Neural cell (in vitro differentiated cells): ENCODE measurements around the gene LPCAT1. TPM values are rescaled to one million over a fixed set of nuclear protein-coding genes. Genes with fewer than 3 reads are reported as not detected.

ENCODE experiments used
- H2AFZ ChIP-seq: fragments of 200-600, 300-800 bp; sonication (generic), shearing (Covaris generic); 2 replicates; pipeline ENCODE4 v1.6.0; 2014; ENCODE audit warnings: low read depth, mild to moderate bottlenecking, antibody characterized with exemption, low read length, moderate library complexity
- H3F3A ChIP-seq: fragments of 200-600 bp; shearing (Covaris generic); 2 replicates; pipeline ENCODE4 v1.6.1; 2016; ENCODE audit warnings: mild to moderate bottlenecking, moderate library complexity, mixed read lengths, antibody characterized with exemption, low read length; ENCODE audit not compliant: insufficient read depth, poor library complexity, severe bottlenecking
- H3K27ac ChIP-seq: fragments of 200-600, 300-800 bp; sonication (generic), shearing (Covaris generic); 2 replicates; pipeline ENCODE4 v1.5.1; 2014; ENCODE audit warnings: mild to moderate bottlenecking, low read length, moderate library complexity
- H3K27me3 ChIP-seq: fragments of 300-800, 200-600 bp; sonication (generic), shearing (Covaris generic); 2 replicates; pipeline ENCODE4 v1.6.0; 2014; ENCODE audit warnings: mild to moderate bottlenecking, low read depth, low read length, moderate library complexity; ENCODE audit not compliant: insufficient read depth
- H3K36me3 ChIP-seq: fragments of 300-800, 200-600 bp; sonication (generic), shearing (Covaris generic); 2 replicates; pipeline ENCODE4 v1.5.1; 2014; ENCODE audit warnings: mild to moderate bottlenecking, antibody characterized with exemption, low read length, moderate library complexity; ENCODE audit not compliant: insufficient read depth
- H3K4me2 ChIP-seq: fragments of 300-800, 200-600 bp; sonication (generic), shearing (Covaris generic); 2 replicates; pipeline ENCODE4 v1.6.0; 2014; ENCODE audit warnings: mild to moderate bottlenecking, low read length
- H3K4me3 ChIP-seq: fragments of 300-800, 200-600 bp; sonication (generic), shearing (Covaris generic); 2 replicates; pipeline ENCODE4 v1.5.1; 2014; ENCODE audit warnings: mild to moderate bottlenecking, low read length, moderate library complexity
- H3K79me2 ChIP-seq: fragments of 200-600 bp; shearing (Covaris generic); replicated peaks from 2 replicates; pipeline ENCODE4 v1.6.0; 2014; ENCODE audit warnings: mild to moderate bottlenecking, low read length, moderate library complexity; ENCODE audit not compliant: insufficient read depth
- H3K9ac ChIP-seq: fragments of 300-800, 200-600 bp; sonication (generic), shearing (Covaris generic); 2 replicates; pipeline ENCODE4 v1.6.1; 2016; ENCODE audit warnings: mild to moderate bottlenecking, low read length, mixed read lengths
- H3K9me2 ChIP-seq: fragments of 200-600 bp; shearing (Covaris generic); 2 replicates; pipeline ENCODE4 v1.6.1; 2016; ENCODE audit warnings: mild to moderate bottlenecking, low read length, mixed read lengths; ENCODE audit not compliant: insufficient read depth
- H3K9me3 ChIP-seq: fragments of 200-600, 300-800 bp; sonication (generic), shearing (Covaris generic); 2 replicates; pipeline ENCODE4 v1.6.1; 2016; ENCODE audit warnings: mild to moderate bottlenecking, mixed run types, low read length, moderate library complexity, mixed read lengths
- H4K20me1 ChIP-seq: fragments of 200-600 bp; shearing (Covaris generic); 2 replicates; pipeline ENCODE4 v1.6.1; 2016; ENCODE audit warnings: mild to moderate bottlenecking, mixed run types; ENCODE audit not compliant: insufficient read depth
- EP300 ChIP-seq: fragments of 450-650 bp; conservative IDR thresholded peaks from 2 replicates; pipeline ENCODE4 v1.6.1; 2014; ENCODE audit warnings: antibody characterized with exemption, mild to moderate bottlenecking, moderate library complexity; ENCODE audit not compliant: poor library complexity, severe bottlenecking
- EZH2 ChIP-seq: fragments of 200-600, 300-800 bp; shearing (Covaris generic), sonication (generic); IDR thresholded peaks from 2 replicates; pipeline ENCODE4 v1.6.1; 2014; ENCODE audit warnings: antibody characterized with exemption, low read length, borderline replicate concordance, mild to moderate bottlenecking; ENCODE audit not compliant: insufficient read depth, poor library complexity, severe bottlenecking
- MXI1 ChIP-seq: fragments of 450-650 bp; conservative IDR thresholded peaks from 2 replicates; pipeline ENCODE4 v1.6.1; 2014; ENCODE audit warnings: antibody characterized with exemption, mild to moderate bottlenecking; ENCODE audit not compliant: poor library complexity, severe bottlenecking
- POLR2AphosphoS5 ChIP-seq: IDR thresholded peaks from 2 replicates; pipeline ENCODE4 v1.6.1; 2012
- RAD21 ChIP-seq: fragments of 450-650 bp; conservative IDR thresholded peaks from 2 replicates; pipeline ENCODE4 v1.6.1; 2014; ENCODE audit warnings: antibody characterized with exemption, mild to moderate bottlenecking, moderate library complexity
- SMC3 ChIP-seq: fragments of 450-650 bp; conservative IDR thresholded peaks from 2 replicates; pipeline ENCODE4 v1.6.1; 2014; ENCODE audit warnings: antibody characterized with exemption, mild to moderate bottlenecking, moderate library complexity; ENCODE audit not compliant: poor library complexity
- TAF1 ChIP-seq: IDR thresholded peaks from 2 replicates; pipeline ENCODE4 v1.6.1; 2012; ENCODE audit warnings: low read depth
- polyA plus RNA-seq: library from polyadenylated mRNA; depleted of rRNA; stranded (reverse); fragments of >200 nt; gene quantifications from 2 replicates; pipeline ENCODE4 v1.2.3, GENCODE V29; 2014
- TF ChIP-seq, protein P1 (sequence below): fragments of 450-650 bp; IDR thresholded peaks from 2 replicates; pipeline ENCODE4 v1.5.1; 2014; ENCODE audit warnings: antibody characterized with exemption, mild to moderate bottlenecking, moderate library complexity; ENCODE audit not compliant: poor library complexity, severe bottlenecking
- TF ChIP-seq, protein P2 (sequence below): IDR thresholded peaks from 2 replicates; pipeline ENCODE4 v1.6.1; 2012; ENCODE audit warnings: borderline replicate concordance

Gene LPCAT1
- polyA plus RNA-seq, 1 donor from 2014 or later = 61.8 TPM

DNA sequence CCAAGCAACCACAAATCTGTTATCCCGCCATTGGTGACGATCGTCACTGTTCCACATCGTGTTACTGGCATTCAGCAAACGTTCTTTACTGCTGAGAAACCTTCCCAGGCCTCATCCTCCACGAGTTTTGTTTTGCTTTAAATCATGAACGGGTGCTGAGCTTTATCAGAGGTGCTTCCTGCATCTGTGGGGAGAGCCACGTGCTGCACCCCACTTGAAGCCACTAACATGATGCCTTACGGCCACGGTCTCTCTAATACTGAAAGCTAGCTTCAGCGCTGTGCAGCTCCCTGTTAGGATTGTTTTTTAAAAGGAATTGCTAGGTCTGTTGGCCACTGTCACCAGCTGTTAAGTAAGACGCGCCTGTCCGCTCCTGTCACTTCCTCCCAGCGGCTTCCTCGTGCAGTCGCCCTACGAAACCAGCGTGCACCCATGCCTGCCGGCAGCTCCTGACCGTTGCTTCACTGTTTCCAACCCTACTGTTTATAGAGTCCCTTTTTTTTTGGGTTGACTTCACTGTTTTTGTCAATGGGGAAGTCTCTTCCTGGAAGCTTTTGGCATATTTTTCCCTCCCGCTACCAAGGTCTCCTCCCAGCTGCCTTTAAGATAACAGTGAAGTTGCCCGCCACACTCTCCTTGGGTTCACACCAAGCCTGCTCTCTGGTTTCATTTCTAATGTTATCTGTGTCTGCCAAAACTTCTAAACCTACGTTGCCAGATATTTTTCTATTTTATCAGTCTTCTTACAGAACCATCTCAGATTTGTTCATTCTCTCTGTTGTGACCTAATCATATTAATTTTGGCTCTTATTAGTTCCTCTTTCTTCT, 20.3 kb downstream of the LPCAT1 start:
- H3K9me2 ChIP-seq = no peaks in the 10 kb centered on the region
- H3K9ac ChIP-seq = no peak overlapping the region
- H3K4me3 ChIP-seq = no peak overlapping the region
- no peak for TF ChIP-seq SMC3
- no peak for TF ChIP-seq POLR2AphosphoS5
- TF ChIP-seq TAF1 = no peak
- TF ChIP-seq RAD21 = no peak
- no peak for TF ChIP-seq EP300
- TF ChIP-seq, protein P1, sequence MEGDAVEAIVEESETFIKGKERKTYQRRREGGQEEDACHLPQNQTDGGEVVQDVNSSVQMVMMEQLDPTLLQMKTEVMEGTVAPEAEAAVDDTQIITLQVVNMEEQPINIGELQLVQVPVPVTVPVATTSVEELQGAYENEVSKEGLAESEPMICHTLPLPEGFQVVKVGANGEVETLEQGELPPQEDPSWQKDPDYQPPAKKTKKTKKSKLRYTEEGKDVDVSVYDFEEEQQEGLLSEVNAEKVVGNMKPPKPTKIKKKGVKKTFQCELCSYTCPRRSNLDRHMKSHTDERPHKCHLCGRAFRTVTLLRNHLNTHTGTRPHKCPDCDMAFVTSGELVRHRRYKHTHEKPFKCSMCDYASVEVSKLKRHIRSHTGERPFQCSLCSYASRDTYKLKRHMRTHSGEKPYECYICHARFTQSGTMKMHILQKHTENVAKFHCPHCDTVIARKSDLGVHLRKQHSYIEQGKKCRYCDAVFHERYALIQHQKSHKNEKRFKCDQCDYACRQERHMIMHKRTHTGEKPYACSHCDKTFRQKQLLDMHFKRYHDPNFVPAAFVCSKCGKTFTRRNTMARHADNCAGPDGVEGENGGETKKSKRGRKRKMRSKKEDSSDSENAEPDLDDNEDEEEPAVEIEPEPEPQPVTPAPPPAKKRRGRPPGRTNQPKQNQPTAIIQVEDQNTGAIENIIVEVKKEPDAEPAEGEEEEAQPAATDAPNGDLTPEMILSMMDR = no peak
- TF ChIP-seq, protein P2, sequence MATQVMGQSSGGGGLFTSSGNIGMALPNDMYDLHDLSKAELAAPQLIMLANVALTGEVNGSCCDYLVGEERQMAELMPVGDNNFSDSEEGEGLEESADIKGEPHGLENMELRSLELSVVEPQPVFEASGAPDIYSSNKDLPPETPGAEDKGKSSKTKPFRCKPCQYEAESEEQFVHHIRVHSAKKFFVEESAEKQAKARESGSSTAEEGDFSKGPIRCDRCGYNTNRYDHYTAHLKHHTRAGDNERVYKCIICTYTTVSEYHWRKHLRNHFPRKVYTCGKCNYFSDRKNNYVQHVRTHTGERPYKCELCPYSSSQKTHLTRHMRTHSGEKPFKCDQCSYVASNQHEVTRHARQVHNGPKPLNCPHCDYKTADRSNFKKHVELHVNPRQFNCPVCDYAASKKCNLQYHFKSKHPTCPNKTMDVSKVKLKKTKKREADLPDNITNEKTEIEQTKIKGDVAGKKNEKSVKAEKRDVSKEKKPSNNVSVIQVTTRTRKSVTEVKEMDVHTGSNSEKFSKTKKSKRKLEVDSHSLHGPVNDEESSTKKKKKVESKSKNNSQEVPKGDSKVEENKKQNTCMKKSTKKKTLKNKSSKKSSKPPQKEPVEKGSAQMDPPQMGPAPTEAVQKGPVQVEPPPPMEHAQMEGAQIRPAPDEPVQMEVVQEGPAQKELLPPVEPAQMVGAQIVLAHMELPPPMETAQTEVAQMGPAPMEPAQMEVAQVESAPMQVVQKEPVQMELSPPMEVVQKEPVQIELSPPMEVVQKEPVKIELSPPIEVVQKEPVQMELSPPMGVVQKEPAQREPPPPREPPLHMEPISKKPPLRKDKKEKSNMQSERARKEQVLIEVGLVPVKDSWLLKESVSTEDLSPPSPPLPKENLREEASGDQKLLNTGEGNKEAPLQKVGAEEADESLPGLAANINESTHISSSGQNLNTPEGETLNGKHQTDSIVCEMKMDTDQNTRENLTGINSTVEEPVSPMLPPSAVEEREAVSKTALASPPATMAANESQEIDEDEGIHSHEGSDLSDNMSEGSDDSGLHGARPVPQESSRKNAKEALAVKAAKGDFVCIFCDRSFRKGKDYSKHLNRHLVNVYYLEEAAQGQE = no peak
- TF ChIP-seq MXI1 = no peak
- no peak for TF ChIP-seq EZH2
- H3K4me2 ChIP-seq = no peak overlapping the region
- H3K79me2 ChIP-seq = no peaks in the 10 kb centered on the region
- H3K27ac ChIP-seq = no peak overlapping the region
- no peaks in the 10 kb centered on the region for H3F3A ChIP-seq
- H3K36me3 ChIP-seq = no peaks in the 10 kb centered on the region
- H3K27me3 ChIP-seq = no peaks in the 10 kb centered on the region
- no peaks in the 10 kb centered on the region for H3K9me3 ChIP-seq
- H4K20me1 ChIP-seq = no peaks in the 10 kb centered on the region
- no peak overlapping the region for H2AFZ ChIP-seq

DNA sequence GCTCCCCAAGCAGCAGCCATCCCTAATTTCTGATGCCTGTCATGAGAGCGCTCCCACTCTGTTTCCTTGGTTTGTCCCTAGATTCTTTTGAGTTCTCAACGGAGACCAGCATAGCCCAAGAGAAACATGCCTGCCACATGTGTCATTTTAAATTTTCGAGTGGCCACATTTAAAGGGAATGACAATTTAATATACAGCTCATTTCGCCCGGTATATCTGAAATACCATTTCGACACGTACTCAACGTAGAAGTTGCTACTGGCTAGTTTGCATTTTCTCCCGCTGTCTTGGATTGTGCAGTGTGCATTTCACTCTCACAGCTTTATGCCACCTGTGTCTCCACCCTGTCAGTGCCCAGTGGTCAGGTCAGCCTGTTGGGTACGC, 21.0 kb downstream of the LPCAT1 start:
- Histone ChIP-seq H3K36me3 (no peaks in the 10 kb centered on the region), H3K4me3 (no peak overlapping the region), H3K9ac (no peak overlapping the region), H2AFZ (no peak overlapping the region), H4K20me1 (no peaks in the 10 kb centered on the region), H3K4me2 (no peak overlapping the region), H3K27me3 (no peaks in the 10 kb centered on the region), H3K27ac (no peak overlapping the region), H3K9me3 (no peaks in the 10 kb centered on the region), H3K9me2 (no peaks in the 10 kb centered on the region), H3K79me2 (no peaks in the 10 kb centered on the region), H3F3A (no peaks in the 10 kb centered on the region)
- TF ChIP-seq SMC3 (no peak), MXI1 (no peak), EP300 (no peak), RAD21 (no peak), POLR2AphosphoS5 (no peak), TAF1 (no peak), EZH2 (no peak)
- TF ChIP-seq, protein P2 = no peak
- TF ChIP-seq, protein P1 = no peak
